ENCODE results near the gene TTC39A.

Gene TTC39A

GRCh38 chr1:51296383-51297357 lies 33.7 kb downstream of the TTC39A start:
- DNase-seq: peak; percentile 84

GRCh38 chr1:51295926-51296325 lies 34.4 kb downstream of the TTC39A start:
- no peak for DNase-seq

- DNase-seq: no peak
These were observed 35.7 kb downstream of the TTC39A start for GRCh38 chr1:51294566-51295184.

- no peak for DNase-seq
These were observed 36.4 kb downstream of the TTC39A start for GRCh38 chr1:51293898-51294515.

GRCh38 chr1:51290489-51290847 lies 39.9 kb downstream of the TTC39A start:
- no peak for DNase-seq

GRCh38 chr1:51289676-51290488 lies 40.5 kb downstream of the TTC39A start:
- no peak for DNase-seq

GRCh38 chr1:51288578-51288977 lies 41.8 kb downstream of the TTC39A start:
- DNase-seq: no peak

GRCh38 chr1:51287966-51288365 lies 42.4 kb downstream of the TTC39A start:
- no peak for DNase-seq

- no peak for DNase-seq
These were observed 45.3 kb downstream of the TTC39A start for GRCh38 chr1:51285055-51285454.

- no peak for DNase-seq
These were observed 45.8 kb downstream of the TTC39A start for GRCh38 chr1:51284487-51284954.

GRCh38 chr1:51283979-51284378 lies 46.4 kb downstream of the TTC39A start:
- DNase-seq: no peak

GRCh38 chr1:51282605-51283004 lies 47.8 kb downstream of the TTC39A start:
- no peak for DNase-seq

GRCh38 chr1:51281807-51282206 lies 48.6 kb downstream of the TTC39A start:
- no peak for DNase-seq

GRCh38 chr1:51280321-51280978 lies 49.9 kb downstream of the TTC39A start:
- DNase-seq: no peak

- DNase-seq: no peak
These were observed 54.1 kb downstream of the TTC39A start for GRCh38 chr1:51276286-51276685.

- no peak for DNase-seq
These were observed 55.7 kb downstream of the TTC39A start for GRCh38 chr1:51274676-51275075.

- DNase-seq: no peak
These were observed 57.4 kb downstream of the TTC39A start for GRCh38 chr1:51272916-51273315.

GRCh38 chr1:51270751-51271150 lies 59.6 kb downstream of the TTC39A start:
- DNase-seq: no peak

GRCh38 chr1:51268634-51269033 lies 61.7 kb downstream of the TTC39A start:
- DNase-seq: no peak

GRCh38 chr1:51266791-51267190 lies 63.6 kb downstream of the TTC39A start:
- no peak for DNase-seq

GRCh38 chr1:51266181-51266580 lies 64.2 kb downstream of the TTC39A start:
- DNase-seq: no peak

- no peak for DNase-seq
These were observed 64.7 kb downstream of the TTC39A start for GRCh38 chr1:51265618-51266017.
